NCI-H2029 (cell line): Measurements from ENCODE around the gene ZNF629.

Source experiments
- DNase-seq: peaks from one replicate; lab custom pipeline; 2025; lab: John Stamatoyannopoulos, UW

Gene ZNF629

DNA sequence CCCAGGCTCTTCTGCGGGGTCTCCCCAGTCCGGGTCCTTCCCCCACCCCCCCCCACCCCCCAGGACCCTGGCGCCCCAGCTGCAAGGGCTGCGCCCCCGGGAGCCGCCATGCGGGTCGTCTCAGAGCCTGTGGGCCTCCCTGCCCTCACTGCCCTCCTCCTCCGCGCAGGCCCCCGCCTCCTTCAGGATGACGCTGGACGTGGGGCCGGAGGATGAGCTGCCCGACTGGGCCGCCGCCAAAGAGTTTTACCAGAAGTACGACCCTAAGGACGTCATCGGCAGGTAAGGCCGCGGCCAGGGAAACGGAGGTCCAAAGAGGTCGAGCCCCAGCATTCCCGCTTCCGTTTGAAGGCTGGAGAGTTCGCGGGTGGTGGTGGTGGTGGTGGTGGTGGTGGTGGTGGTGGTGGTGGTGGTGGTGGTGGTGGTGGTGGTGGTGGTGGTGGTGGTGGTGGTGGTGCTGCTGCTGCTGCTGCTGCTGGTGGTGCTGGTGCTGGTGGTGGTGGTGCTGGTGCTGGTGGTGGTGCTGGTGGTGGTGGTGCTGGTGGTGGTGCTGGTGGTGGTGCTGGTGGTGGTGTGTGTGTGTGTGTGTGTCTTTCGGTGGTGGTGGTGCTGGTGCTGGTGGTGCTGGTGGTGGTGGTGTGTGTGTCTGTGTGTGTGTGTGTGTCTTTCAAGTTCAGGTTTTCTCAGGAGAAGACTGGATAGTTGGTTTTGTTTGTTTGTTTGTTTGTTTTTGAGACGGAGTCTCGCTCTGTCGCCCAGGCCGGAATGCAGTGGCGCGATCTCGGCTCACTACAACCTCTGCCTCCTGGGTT, 38.2 kb downstream of the ZNF629 start:
- DNase-seq = peak; percentile 20

DNA sequence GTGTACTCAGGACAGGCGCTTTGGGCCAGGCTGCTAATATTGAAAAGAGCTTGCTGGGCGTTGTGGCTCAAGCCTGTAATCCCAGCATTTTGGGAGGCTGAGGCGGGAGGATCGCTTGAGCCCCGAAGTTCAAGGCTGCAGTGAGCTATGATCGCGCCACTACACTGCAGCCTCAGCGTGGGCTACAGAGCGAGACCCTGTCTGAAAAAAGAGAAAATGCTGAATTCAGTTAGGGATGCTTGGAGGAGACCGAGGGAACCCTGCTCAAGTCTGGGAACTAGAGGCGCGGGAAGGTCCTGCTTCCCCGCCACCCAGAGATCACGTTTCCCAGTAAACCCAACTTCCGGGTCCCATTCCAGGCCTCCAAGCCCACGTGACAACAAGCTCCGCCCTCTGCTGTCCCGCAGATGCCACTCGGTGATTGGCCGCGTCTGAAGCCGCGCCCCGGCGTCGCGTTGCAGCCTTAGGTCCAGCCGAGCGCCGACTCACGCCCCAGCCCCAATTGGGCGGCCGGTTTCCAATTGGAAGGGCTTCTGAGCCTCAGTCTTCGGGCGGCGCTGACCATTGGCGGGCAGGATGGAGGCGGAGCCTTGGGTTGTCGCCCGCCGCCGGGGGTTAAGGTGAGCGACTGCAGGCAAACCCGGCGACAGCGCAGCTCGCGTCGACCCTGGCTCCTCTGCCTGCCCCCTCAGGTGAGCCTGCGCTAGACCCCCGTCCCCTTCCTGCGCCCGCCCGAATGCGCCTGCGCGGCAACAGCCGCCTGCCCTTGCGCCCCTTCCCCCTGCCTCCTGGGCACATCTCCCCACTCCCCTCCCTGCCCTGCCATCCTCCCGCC, 39.0 kb downstream of the ZNF629 start, which contains the start of gene PHKG2:
PHKG2 (plus strand) TSS at position 627 of the 835 bp plus-strand sequence. CDS start 396 bp downstream, outside the sequence.
- peak; percentile 98 for DNase-seq

DNA sequence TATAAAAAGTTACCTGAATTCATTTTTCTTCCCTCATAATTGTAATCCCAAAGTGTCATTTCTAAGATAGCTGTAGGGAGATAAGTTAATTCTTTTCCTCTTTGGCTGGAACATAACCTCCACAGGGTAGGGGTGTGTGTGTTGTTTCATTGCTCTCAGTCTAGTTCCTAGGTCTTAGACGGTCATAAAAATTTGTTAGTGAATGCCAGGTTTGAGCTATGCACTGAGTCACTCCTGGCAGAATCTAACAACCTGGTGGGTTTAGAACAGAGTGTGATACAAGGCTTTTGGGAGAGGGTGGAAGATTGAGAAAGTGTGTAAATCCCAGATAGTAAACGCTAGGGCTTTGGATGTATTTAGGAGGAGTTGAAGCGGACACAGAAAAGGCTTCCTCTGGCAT, 39.7 kb downstream of the ZNF629 start:
- DNase-seq = no peak

DNA sequence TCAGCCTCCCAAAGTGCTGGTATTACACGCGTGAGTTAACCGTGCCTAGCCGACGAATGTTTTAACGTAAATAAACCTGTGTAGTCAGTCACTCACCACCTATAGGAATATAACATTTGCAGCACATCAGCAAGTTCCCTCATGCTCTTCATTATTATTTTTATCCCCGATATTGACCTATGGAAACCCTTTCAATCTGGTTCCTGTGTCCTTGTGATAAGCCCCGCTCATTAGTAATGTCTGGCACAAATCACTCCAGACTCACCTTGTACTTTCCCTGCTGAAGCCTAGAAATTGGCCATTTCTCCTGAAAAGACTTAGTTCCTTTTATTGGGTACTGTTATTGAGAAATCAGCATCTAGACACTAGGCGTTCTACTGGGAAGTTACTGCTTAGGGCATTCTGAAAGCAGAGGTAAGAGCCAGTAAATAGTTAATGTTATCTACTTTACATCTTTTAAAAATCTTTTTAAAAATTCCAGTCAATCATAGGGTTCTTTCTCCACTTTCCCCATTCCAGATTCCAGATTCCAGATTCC, 40.3 kb downstream of the ZNF629 start:
- DNase-seq = no peak

DNA sequence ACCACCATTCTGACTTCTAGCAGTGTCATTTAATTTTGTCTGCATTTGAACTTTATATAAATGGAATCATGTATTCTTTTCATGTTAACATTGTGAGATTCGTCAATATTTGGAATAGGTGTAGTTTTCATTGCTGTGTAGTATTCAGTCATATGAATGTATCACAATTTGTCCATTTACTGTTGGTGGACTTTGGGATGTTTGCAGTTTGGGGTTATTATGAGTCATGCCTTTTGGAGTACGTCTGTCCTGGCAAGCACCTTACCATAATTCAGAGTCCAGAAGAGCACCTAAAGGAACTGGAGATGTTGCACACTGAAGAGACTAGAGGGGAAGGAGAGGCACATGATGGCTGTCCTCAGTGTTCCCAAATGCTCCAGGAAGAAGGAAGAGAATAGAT, 41.9 kb downstream of the ZNF629 start:
- no peak for DNase-seq

DNA sequence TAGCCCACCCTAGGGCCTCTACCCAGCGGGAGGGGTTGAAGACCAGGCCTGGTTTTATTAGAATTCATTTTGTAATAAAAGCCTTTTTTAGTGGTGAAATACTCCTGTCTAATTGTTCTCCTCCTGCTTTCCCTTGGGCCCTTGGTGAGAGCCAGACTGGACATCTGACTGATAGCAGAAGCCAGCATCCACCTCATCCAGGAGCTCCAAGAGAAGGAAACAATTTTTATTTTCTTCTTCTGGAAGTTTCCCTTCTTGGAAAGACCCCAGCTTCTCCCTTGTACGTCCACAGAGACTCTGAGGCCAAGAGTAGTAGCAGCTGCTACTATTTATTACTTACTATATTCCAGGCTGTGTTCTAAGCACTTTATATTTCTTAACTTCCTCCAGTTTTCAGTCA, 42.8 kb downstream of the ZNF629 start:
- no peak for DNase-seq

DNA sequence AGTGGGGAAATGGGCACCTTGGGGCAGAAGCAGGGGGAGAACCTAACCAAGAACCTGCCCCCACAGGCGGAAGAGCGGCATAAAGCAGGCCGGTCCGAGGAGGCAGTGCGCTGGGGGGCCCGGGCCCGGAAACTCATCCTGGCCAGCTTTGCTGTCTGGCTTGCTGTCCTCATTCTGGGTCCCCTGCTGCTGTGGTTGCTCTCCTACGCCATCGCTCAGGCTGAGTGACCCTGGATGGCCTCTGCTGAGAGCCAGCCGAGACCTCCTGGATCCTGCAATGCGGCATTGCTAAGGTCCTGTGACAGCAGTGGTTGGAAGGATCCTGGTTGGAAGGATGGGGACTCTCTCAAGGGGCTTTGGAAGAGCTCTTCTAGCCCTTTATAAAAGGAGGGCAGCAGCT, 43.3 kb downstream of the ZNF629 start:
- no peak for DNase-seq

DNA sequence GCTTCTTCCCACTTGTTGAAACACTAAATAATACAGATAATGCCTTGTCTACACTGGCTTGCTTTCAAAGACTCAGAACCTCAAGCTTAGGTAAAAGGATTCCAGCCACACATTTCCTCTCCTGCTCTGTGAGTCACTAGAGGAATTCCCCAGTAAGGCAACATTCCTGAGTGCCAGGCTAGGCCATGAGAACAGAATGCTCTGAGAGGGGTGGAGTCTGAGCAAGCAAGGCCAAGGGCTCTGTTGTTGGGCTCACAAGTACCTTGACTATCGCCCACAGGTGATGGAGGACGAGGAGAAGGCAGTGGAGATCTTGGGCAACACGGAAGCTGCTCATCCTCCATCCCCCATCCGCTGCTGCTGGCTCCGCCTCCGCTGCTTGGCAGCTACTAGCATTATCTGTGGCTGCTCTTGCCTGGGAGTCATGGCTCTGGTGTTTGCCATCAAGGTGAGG, 45.5 kb downstream of the ZNF629 start:
- DNase-seq = no peak

DNA sequence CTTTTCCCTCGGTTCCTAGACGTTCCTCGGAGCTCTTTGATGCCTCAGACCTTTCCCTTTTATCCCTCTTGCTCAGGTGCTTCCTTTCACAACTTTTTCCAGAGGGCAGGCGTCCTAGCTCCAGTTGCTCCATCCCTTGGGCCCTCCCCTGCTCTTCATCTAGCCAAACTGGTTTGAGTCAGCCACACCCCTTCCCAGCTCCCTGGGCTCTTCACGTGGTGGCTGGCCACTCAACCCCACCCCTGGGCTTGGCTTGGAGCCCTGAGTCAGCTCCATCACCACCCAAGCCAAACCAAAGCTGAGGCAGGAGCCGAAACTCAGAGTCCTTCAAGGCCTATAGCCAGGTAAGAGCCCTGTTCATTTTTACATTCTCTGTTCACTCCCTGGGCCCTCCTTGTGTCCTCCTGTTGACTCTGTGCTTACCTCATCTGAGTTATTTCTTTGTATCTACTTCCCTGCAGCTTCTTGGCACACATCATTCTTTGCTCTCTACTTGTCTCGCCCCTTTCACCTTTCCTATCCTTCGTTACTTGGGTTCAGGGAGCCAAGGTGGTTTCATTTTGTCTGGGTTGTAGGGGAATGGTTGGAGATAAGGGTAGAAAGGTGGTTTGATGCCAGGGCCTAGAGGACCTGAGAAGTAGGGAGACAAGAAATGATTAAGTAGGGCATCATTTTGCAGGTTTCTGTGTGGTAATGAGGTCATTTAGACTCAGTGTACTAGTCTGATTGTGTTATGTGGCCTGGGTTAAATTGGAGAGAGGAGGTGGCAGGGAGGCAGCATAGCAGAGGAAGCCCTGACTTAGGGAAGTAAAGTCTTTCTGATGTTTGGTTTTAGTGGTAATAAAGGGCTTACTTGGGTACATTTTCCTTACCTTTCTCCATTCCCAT, 46.4 kb downstream of the ZNF629 start:
- DNase-seq = peak; percentile 85

DNA sequence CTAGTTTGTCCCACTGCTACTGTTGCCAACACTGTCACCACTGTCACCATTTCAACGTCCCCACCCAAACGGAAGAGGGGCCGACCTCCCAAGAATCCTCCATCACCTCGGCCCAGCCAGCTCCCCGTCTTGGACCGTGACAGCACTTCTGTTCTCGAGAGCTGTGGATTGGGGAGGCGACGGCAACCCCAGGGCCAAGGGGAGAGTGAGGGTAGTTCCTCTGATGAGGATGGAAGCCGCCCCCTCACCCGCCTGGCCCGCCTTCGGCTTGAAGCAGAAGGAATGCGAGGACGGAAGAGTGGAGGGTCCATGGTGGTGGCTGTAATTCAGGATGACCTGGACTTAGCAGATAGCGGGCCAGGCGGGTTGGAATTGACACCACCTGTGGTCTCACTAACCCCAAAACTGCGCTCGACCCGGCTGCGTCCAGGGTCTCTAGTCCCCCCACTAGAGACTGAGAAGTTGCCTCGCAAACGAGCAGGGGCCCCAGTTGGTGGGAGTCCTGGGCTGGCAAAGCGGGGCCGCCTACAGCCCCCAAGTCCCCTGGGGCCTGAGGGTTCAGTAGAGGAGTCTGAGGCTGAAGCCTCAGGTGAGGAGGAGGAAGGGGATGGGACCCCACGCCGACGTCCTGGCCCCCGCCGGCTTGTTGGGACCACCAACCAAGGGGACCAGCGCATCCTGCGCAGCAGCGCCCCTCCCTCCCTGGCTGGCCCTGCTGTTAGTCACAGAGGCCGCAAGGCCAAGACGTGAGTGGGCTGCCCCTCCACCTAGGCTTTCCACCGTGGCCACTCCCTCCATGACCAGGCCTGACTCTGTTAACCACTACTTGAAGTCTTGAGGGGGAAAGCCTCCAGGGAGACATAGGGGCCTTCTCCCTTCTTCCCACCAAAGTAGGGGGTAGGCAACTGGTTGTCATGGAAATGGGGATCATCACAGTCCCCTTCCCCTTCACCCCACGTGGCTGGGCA, 47.7 kb downstream of the ZNF629 start:
- no peak for DNase-seq

DNA sequence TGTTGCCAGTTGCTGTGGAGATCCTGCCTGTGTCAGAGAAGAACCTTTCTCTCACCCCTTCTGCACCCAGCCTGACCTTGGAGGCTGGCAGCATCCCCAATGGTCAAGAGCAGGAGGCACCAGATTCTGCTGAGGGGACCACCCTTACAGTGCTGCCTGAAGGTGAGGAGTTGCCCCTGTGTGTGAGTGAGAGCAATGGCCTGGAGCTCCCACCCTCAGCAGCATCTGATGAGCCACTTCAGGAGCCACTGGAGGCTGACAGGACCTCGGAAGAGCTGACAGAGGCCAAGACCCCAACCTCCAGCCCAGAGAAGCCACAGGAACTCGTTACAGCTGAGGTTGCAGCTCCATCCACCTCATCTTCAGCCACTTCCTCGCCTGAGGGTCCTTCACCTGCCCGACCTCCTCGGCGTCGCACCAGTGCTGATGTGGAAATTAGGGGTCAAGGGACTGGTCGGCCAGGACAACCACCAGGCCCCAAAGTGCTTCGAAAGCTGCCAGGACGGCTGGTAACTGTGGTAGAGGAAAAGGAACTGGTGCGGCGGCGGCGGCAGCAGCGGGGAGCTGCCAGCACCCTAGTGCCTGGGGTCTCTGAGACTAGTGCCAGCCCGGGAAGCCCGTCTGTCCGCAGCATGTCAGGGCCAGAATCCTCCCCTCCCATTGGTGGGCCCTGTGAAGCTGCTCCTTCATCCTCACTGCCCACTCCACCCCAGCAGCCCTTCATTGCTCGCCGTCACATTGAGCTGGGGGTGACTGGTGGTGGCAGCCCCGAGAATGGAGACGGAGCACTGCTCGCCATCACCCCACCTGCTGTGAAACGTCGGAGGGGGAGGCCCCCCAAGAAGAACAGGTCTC, 49.0 kb downstream of the ZNF629 start:
- DNase-seq = no peak

DNA sequence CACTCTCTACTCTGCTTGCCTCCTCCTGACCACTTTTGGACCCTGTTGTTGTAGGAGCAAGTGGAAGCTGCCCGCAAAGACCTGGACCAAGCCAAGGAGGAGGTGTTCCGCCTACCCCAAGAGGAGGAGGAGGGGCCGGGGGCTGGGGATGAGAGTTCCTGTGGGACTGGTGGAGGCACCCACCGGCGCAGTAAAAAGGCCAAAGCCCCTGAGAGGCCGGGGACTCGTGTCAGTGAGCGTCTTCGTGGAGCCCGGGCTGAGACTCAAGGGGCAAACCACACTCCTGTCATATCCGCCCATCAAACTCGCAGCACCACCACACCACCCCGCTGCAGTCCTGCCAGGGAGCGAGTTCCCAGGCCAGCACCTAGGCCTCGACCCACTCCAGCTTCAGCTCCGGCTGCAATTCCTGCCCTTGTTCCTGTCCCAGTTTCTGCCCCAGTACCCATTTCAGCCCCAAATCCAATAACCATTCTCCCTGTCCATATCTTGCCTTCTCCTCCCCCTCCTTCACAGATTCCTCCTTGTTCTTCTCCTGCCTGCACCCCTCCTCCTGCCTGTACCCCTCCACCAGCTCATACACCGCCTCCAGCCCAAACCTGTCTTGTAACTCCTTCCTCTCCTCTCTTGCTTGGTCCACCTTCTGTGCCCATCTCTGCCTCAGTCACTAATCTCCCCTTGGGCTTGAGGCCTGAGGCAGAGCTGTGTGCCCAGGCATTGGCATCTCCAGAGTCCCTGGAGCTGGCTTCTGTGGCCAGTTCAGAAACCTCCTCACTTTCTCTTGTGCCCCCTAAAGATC, 49.8 kb downstream of the ZNF629 start:
- DNase-seq = no peak

DNA sequence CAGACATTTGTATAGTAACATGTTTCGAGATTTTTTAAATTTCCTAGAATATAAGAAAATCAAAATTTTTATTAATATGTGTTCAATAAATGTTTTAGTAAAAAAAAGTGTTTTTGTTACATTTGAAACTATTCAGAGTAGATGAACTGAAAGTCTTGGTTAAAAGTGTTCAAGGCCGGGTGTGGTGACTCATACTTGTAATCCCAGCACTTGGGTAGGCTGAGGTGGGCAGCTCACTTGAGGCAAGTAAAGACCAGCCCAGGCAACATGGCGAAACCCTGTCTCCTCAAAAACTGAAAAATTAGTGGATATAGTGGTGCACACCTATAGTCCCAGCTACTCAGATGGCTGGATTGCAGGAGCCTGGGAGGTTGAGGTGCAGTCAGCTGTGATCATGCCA, 55.6 kb downstream of the ZNF629 start:
- DNase-seq = no peak

DNA sequence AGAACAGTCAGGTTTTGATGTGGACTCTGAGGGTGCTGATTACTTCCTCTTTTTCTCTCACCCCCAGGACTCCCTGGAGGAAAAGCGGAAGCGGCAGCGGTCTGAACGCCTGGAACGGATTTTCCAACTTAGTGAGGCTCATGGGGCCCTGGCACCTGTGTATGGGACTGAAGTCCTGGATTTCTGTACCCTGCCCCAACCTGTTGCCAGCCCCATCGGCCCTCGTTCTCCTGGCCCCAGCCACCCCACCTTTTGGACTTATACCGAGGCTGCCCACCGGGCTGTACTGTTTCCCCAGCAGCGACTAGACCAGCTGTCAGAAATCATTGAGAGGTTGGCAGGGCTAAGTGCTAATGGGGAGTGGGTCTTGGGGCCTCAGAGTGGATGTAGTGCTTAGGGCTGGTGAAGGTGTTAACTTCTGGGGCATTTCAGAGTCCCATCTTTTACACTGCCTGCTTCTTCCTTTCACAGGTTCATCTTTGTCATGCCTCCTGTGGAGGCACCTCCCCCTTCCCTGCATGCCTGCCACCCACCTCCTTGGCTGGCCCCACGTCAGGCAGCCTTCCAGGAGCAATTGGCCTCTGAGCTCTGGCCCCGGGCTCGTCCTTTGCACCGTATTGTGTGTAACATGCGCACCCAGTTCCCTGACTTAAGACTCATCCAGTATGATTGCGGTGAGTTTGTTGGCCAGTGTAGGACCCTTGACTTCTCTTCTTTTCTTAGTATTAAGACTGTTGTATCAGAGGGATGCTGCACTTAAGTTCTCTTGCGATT, 57.9 kb downstream of the ZNF629 start:
- DNase-seq = no peak
